GM21390 (cell line): ENCODE data around the gene RUSF1.
"Not testable (repeated sequence)": the region's sequence is repeated elsewhere in the genome, so short reads cannot be mapped to it uniquely, and the experiment has no call there.

Experiments
- ATAC-seq: cut with Tn5 transposase; IDR thresholded peaks from one replicate; pipeline ENCODE4 v1.9.1; 2021; ENCODE audit not compliant: unreplicated experiment

The RUSF1 gene

DNA sequence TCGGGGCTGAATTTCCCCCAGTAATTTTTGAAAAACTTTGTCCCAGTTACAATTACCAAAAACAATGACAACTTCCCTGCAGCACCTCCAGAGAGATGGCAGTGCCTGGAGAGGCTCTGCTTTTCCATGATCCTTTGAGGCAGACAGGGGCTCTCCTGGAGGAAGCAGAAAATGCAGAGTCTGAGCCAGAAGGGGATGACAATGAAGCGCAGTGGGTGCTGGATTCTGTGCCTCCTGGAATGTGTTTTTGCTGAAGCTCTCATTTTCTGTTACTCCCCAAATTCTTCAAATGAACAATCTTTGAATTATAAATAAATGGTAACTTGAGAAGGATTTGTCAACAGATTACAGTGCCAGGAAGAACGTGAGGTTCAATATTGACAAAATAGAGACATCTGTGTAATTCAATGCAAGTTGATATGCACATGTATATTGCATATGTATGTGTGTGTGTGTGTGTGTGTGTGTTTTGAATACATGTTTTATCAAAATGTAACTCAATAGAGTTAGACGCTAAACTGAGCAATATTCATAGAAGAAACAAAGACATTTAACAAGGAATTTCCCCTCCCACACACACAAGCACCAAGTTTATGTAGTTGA is 9.7 kb upstream of the RUSF1 start:
- ATAC-seq = no peak

DNA sequence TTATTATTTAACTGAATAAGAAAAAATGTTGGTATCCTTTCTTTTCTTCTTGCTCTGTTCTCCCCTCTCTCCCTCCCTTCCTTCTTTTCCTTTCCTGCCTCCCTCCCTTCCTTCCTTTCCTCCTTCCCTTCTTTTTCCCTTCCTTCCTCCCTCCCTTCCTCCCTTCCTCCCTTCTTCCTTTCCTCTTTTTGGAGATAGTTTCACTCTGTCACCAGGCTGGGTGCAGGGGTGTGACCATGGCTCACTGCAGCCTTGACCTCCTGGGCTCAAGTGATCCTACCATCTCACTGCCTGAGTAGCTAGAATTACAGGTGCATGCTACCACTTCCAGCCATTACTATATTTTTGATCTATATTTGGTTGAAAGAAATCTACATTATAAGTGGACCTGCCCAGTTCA is 5.7 kb upstream of the RUSF1 start:
- no peak for ATAC-seq

DNA sequence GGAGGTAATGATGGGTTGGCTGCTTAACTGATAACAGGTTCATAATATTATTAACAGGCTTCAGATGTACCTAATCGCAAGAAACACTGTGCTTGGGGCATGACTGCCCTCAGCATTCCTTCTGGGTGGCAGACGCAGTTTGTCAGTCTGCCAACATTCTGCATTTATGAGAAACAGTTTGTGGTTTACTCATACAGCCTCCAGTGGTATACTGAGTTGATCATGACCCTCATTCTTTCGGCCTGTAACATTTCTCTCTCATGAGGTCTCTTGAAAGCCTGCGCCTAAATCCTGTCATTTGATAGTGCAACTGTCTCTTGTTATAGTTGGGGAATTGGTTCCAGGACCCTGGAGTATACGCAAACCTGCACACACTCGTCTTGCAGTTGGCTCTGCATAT is 4.9 kb upstream of the RUSF1 start:
- no peak for ATAC-seq

DNA sequence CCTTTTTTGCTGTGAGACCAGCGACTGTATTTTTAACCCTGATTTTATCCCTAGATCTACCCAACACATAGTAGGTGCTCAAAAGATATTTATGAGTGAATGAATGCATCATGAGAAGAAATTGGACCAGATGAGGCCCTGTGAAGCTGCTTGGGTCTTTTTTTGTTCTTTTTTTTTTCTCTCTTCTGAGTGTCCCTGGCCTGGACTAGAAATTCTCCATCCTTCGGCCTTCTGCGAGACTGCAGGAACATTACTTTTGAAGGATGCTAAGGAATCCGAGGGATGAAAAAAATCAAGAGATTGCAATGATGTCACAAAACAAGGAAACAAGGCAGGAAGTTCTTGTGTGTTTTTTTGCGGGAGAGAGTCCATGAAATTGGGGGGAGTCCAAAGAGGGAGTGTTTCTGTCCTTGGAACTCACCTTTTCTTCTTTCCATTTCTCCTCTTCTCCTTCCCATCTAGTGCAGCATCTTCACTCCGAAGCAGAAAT is 560 bp upstream of the RUSF1 start:
- ATAC-seq = no peak

DNA sequence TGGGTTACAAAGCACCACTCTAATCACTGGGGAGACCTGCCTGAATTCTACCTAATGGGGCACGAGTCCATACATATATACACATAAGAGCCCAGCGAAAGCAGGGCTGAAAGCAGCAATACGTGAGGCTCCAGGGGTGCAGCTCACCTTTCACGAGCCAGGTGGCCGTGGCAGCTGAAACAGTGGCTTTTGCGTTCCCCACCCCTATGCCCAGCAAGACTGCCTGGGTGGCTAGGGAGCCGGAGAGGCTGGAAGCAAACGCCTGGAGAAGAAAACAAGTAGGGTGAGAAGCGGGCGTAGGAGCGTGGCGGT is 618 bp downstream of the RUSF1 start:
- no peak for ATAC-seq

DNA sequence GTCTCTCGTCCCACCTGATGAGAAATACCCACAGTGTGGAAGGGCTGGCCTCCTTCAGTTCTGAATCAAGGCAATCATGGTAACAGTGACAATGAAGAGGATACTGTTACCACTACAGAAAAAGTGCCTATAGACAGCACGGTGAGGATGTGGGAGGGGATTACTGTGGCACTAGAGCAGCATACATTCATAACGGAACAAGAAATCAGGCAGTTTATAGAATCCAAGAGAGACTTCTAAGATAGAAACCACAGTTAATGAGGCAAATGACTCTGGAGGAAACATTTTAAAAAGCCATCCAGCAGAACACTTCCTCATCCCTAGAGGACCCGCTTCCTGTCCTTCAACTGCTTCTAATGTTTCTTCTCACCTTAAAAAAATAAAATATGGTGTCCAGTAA is 2.7 kb downstream of the RUSF1 start:
- no peak for ATAC-seq

DNA sequence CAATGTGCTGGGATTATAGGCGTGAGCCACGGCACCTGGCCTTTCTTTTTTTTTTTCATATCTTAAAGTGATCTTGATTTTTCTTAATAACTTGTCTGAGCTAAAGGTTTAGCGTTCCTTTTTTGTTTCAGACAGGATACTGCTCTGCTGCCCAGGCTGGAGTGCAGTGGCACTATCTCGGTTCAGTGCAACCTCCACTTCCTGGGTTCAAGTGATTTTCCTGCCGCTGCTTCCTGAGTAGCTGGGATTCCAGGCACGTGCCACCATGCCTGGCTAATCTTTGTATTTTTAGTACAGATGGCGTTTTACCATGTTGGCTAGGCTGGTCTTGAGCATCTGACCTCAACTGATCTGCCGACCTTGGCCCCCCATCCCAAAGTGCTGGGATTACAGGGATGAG is 4.0 kb downstream of the RUSF1 start:
- no peak for ATAC-seq

DNA sequence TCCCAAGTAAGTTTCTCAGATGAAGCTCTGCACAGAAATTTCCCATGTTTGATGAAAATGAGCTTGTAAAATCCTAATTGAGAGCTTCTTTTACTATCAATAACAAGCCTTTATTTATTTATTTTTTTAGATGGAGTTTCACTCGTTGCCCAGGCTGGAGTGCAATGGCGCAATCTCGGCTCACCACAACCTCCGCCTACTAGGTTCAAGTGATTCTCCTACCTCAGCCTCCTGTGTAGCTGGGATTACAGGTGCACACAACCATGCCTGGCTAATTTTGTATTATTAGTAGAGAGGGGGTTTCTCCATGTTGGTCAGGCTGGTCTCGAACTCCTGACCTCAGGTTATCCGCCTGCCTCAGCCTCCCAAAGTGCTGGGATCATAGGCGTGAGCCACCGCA is 4.6 kb downstream of the RUSF1 start:
- not testable (repeated sequence) for ATAC-seq

DNA sequence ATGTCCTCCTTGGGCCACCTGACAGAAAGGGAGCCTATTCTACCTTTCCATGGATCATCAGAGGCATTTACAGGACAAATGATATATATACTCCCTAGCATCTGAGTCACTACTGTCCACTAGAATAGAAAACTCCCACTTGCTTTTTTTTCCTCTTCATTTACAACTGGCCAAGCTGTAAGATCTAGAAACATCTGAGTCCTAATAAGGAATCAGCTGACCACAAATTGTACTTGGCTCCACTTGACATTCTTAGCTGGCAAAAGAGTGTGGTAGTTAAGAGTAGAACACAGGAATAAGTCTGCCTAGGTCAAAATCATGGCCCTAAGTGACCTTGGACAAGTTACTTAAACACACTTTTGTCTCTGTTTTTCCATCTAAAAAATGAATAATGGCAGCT is 5.2 kb downstream of the RUSF1 start:
- no peak for ATAC-seq

DNA sequence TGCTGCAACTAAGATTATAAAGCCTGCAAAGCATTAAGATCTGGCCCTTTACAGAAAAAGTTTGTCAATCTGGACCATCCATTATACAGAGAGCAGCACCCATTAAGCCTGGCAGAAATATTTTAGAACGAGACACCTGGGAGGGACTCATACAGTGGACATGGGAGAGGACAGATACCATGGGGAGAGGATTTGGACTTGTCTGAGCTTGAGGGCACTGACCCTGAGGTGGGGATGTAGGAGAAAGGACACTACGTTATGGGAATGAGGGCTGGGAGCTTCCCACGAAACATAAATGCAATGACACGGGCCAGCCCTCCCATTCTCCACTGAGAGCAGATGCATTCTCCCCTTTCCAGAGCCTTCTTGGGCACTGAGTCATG is 6.2 kb downstream of the RUSF1 start:
- ATAC-seq = no peak

DNA sequence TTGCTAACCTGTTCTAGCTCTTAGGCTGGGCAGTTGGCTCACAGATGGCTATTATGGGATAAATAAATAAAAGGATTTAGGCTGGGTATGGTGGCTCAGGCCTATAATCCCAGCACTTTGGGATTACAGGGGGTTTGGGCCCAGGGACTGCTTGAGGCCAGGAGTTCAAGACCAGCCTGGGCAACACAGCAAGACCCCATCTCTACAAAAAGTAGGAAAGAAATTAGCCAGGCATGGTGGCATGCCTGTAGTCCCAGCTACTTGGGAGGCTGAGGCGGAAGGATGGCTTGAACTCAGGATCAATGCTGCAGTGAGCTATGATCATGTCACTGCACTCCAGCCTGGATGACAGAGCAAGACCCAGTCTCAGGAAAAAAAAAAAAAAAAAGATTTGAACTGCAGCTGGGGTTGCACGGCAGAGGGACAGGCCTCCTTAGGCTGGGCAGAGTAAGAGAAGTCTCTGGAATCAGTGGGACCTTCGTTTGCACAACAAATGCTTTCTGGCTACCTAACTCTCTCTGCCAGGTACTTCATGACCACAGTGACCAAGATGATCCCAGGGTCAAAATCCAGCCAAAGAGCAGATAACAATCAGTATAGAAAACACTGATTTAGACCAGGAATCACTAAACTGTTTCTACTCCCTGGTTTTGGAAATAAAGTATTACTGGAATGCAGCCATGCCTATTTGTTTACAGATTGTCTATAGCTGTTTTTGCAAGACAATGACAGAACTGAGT is 6.8 kb downstream of the RUSF1 start:
- no peak for ATAC-seq

DNA sequence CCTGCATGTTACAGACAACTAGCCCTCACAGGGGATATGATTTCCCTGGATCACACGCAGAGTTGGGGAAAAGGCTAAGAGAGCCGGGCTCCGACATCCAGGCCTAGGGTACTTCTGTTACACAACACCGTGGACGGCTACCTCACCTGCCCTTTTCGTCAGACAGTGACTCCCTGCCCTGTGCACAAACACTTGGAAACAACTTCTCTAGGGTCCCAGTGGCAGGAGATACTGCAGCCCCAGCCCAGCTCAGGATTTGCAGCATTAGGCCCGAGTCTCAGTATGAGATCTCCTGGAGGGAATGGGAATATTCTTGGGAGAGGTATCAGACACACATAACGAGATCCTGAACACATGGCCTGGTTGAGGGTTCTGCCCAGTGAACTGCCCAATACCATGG is 8.3 kb downstream of the RUSF1 start:
- ATAC-seq = no peak

DNA sequence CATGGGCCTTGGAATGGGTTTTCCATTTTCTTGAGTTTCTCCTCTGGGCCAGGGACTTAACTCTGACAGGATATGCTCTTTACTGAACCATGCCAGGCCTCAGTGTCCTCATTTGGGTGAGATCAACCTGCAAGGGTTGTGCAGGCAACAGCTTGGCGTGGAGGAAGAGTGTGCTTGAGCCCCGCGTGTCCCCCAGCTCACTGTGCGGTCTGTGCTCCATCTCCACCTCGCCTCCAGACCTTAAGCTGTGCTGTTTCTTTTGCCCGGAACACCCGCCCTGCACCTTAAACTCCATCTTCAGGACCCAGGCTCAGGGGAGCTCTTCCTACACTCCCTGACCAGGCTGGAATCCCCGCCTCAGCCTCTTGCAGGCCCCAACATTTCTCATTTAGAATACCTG is 9.7 kb downstream of the RUSF1 start:
- ATAC-seq = no peak

DNA sequence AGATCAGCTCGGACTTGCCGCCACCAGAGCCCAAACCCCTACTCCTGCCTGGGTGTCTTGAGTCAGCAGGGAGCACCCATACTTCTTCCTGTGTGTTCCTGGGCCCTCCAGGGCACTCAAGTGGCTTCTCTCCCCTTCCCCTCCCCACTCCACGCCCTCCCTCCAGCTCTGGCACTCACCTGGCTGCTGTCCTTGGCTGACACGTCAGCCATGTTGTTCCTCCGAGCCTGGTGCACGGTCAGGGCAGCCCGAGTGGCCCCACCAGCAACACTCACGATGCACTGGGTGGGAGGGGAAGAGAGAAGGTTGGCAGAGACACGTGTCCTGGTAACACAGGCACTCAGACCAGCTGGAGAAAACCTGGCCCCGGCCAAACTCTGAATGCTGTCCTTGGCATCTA is 11.5 kb downstream of the RUSF1 start:
- no peak for ATAC-seq

DNA sequence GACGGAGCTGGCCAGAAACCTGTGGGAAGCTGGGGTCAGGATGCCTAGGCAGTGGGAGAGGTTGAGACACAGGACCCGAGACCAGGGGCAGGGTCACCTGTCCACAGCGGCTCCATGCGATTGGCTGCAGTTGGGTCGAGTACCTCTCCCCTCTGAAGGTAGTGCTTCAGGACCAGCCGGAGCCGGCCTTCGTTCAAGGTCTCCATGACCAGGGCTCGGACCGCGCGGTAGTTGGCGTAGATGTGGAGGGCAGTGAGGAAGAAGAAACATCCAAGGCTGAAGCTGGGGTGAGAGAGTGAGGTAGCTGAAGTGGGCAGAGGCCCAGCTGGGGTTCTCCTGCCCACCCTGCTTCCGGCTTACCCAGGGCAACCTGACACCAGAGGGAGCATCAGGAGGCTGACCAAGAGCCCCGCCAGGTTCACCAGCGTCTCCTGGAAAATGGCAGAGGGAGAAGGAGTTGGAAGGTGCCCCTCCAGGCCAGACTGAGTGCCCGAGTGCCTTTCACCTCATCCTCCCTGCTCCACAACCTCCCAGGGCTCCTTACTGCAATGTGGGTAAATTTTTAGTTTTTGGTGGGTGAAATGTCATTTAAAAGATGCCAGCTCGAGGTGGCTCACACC is 14.6 kb downstream of the RUSF1 start:
- ATAC-seq = no peak

DNA sequence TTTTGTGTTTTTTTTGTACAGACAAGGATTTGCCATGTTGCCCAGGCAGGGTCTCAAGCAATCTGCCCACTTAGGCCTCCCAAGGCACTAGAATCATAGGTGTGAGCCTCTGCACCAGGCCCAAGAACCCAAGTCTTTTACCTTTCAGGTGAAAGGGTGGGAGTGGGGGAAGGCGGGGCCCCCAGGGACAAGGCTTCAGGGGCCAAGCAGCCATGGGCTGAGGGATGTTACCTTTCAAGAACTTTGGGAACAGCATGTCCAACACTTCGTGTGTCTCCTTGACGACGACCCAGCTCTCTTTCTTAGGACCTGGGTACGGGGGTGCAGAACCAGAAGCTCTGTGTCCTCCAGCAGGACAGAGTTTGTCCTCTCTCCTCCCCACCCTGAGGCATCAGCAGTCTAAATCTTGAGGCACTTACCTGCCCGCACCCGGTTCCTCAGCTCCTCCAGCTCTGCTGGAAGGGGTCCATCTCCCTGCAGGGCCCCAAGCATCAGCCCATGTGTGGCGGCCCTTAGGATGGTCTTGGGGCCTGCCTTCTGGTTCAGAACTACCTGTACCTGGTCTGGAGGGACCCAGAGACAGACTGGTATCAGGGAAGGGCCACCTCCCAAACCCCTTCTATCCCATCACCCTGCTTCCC is 16.3 kb downstream of the RUSF1 start:
- ATAC-seq = no peak

DNA sequence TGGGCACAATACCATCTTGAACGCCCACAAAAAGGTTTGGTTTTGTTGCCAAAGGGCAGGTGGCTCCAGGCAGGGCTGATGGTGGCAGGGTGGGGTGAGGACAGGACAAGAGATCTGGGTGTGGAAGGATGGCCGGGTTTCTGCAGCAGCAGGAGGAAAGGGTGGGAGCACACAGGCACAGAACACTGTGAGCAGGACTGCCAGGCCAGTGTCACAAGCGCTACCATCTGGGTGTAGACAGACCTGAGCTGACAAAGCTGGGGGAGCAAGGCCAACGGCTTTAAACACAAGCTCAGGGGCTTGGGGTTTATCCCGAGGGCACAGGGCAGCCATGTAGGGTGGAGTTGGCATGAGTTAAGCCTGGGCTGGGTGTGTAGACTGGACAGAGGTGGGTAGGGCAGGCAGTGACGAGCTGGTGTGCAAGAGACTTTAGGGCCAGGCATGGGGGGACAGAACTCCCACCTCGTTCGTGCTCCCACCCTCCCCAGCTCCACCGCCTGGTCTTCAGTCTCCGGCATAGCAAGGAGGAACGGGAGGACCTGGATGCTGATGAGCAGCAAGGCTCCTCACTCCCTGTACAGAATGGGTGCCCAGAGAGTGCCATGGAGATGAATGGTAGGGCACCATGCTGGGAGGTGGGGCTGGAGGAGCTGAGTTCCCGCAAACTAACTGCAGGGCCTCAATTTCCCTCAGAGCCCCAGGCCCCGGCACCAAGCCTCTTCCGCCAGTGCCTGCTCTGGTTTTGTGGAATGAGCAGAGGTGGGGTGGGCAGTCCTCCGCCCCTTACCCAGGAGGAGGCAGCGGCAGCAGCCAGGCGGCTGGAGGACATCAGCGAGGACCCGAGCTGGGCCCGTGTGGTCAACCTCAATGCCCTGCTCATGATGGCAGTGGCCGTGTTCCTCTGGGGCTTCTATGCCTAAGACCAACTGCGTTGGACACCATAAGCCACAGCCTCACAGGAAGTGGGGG is 18.3 kb downstream of the RUSF1 start:
- ATAC-seq = no peak

DNA sequence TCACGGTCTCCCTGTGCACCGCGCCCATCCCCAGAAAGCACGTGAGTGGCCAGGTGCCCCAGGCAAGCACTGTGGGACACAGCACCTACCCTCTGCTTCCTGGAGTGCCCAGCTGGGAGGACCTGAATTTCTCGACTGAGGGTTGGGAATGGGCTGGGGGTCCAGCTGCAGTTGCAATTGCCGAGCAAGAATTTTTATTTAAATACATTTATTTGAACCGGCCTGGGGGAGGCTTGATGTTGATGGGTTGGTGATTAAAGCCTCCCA is 19.0 kb downstream of the RUSF1 start:
- ATAC-seq = no peak

DNA sequence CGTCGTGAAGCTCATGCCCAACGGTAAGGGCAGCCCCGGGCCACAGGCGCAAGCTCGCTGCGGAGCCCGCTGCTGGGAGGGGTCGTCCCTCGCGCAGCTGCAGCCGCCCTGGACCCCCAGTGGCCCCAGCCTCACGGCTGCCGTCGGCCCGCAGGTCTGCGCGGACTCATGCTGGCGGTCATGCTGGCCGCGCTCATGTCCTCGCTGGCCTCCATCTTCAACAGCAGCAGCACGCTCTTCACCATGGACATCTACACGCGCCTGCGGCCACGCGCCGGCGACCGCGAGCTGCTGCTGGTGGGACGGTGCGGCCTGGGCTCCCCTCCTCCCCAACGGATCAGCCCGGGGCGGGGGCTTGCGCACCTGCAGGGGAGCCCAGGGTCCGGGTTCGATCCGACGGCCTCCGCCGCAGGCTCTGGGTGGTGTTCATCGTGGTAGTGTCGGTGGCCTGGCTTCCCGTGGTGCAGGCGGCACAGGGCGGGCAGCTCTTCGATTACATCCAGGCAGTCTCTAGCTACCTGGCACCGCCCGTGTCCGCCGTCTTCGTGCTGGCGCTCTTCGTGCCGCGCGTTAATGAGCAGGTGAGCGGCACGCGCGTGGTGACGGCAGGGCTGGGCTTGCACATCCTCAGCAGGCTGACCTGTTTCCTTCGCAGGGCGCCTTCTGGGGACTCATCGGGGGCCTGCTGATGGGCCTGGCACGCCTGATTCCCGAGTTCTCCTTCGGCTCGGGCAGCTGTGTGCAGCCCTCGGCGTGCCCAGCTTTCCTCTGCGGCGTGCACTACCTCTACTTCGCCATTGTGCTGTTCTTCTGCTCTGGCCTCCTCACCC is 19.5 kb downstream of the RUSF1 start:
- ATAC-seq = no peak

DNA sequence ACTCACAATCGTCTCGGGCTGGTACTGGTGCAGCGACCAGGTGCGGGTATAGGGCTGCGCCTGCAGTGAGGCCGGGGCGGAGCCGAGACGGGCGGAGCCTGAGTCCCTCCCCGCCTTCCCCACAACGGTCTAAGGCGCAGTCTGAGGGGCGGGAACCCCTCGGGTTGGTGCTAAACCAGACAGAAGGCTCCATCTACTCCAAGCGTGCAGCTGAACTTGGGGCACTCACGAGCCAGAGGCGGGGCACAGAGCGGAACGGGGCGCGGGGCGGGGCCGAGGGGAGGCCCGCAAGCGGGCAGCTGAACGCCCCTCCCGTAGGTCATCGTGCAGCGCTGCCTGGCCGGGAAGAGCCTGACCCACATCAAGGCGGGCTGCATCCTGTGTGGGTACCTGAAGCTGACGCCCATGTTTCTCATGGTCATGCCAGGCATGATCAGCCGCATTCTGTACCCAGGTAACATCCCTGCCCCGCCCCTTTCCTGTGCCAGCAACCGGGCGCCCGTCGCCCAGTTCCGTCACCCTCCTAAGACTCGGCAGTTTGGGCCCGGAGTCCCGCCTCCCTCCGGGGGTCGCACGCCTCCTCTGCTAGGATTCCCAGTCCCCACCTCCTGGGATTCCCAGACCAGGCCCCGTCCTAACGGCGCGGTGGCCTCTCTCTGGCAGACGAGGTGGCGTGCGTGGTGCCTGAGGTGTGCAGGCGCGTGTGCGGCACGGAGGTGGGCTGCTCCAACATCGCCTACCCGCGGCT is 20.3 kb downstream of the RUSF1 start:
- peak; percentile 85 for ATAC-seq
